LNCAP (cell line): ENCODE measurements around the gene FAM171A1.

Experiments
- TF ChIP-seq, protein P1 (sequence below): fragments of 450-650 bp; IDR thresholded peaks from 2 replicates; pipeline ENCODE4 v1.5.1; 2017; ENCODE audit warnings: mild to moderate bottlenecking

Gene FAM171A1

DNA sequence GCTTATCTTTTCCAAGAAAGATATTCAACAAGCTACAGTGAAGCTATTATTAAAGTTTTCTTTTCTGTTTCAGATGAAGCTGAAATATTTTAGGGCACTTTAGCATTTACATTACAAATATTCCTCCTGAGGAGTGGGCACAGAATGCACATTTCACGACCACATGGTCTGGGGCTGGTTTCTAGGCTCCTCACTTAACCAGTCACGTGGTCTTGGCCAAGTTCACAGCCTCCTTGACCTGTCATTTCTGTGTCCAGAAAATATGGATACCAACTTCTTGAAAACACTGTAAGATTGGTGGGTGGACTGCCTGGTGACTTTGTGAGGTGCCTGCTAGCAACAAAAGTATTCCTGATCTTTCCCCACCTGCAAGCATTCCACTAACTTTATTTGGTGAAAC is 70.9 kb downstream of the FAM171A1 start:
- TF ChIP-seq, protein P1, sequence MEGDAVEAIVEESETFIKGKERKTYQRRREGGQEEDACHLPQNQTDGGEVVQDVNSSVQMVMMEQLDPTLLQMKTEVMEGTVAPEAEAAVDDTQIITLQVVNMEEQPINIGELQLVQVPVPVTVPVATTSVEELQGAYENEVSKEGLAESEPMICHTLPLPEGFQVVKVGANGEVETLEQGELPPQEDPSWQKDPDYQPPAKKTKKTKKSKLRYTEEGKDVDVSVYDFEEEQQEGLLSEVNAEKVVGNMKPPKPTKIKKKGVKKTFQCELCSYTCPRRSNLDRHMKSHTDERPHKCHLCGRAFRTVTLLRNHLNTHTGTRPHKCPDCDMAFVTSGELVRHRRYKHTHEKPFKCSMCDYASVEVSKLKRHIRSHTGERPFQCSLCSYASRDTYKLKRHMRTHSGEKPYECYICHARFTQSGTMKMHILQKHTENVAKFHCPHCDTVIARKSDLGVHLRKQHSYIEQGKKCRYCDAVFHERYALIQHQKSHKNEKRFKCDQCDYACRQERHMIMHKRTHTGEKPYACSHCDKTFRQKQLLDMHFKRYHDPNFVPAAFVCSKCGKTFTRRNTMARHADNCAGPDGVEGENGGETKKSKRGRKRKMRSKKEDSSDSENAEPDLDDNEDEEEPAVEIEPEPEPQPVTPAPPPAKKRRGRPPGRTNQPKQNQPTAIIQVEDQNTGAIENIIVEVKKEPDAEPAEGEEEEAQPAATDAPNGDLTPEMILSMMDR: no peak

DNA sequence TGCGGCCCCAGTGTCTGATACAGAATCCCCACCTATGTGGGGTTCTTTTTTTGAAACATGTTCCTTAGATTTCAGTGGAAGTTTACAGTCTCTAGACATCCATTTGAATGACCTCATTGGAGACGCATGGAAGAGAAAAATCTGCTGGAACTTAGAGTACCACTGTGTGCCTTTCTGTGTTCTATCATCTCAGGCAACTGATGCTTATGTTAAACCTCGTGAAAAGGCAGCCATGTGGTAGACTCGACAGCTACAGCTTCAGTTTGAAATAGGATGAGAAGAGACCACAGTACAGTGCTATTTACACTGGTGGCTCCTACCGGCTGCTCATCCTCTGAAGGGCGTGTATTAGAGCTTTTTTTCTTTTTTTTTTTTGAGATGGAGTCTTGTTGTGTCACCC is 74.4 kb downstream of the FAM171A1 start:
- TF ChIP-seq, protein P1: no peak

DNA sequence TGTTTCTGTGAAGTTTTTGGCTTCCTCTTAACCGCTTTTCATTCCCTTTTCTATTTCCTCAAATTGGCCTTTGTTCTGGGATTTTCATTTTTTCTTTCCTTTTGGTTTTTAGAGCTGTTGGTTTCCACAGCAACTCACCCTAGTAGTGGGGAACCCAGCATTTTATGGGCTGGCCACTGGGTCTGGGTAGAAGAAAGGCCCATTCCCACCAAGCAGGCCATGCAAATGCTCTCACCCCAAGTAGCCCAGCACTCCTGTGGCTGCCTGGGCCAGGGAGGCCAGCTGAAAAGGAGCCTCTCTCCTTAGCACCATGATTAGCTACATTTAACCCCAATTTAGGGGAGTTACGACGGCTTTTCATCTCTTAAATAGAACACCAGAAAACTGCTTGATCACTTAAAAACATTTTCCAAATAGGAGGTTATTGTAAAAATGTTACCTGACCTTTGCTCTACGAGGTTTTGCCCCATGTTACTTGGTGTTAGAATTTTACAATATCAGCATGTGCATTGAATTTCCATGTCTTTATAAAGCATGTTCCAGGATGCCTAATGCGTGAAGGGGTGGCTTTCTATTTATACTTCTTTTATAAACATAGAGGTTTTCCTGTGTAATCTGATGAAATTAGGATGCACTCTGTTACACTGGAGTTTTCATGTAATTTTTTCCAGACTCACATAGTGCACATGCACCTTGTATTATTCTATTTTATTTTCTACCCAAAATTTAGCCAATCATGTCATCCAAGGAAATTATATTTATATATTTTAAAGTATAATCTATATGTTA is 75.4 kb downstream of the FAM171A1 start:
- TF ChIP-seq, protein P1: no peak

DNA sequence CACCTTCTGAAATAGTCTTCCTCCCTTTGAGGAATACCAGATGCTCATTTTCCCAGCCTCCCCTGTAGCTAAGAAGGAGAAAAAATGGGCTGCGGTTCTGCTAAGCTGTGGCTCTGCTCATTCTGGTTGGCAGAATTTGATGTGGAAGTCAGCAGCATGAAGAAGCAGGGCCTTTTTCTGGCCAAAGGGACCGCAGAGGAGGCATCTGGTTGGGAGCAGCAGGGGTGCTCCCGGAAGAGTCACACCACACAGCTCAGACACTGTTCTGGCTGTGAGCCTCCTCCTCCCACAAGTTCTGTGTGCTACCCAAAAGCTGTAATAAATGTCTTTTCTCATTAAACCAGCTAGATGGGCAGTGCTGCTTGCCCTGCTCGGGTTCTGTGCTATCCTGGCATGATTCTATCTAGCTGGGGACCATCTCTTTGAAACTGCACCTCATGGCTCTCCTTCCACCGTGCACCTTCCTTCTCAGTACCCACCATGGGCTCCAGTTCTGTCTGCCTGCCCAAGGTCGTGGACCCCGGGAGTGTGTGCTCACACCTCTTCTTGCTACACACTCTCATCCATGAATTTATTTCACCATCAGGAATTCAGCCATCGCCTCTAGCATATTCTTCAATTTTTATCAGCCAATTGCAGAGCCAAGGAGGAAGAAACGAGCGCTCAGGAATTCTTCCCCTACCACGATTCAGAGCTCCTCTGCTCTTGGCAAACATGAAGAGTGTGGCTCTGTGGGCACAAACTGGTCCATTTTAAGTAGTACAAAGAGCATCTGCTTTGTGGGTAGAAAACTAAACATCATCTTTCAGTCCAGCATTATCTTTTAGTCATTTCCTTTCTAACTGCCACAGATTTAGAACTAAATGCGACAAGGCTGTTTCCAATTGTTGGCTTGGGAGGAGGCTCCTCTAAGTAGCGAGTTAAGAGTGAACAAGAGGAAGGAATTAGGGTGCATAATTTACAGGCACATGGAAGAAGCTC is 76.9 kb downstream of the FAM171A1 start:
- TF ChIP-seq, protein P1: no peak

DNA sequence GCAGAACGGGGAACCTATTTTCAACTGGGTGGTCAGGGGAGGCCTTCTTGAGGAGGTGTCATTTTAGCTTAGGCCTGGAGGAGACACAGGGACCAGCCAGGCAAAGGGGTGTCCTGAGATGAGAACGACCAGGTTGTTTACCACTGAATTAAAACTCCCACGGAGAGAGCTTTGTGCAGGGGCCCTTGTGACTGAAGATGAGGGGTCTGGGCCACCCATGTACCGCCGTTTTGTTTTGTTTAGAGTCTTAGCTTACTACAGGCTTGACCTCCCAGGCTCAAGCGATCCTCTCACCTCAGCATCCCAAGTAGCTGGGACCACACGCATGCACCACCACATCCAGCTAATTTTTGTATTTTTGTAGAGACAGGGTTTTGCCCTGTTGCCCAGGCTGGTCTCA is 80.4 kb downstream of the FAM171A1 start:
- TF ChIP-seq, protein P1: no peak

DNA sequence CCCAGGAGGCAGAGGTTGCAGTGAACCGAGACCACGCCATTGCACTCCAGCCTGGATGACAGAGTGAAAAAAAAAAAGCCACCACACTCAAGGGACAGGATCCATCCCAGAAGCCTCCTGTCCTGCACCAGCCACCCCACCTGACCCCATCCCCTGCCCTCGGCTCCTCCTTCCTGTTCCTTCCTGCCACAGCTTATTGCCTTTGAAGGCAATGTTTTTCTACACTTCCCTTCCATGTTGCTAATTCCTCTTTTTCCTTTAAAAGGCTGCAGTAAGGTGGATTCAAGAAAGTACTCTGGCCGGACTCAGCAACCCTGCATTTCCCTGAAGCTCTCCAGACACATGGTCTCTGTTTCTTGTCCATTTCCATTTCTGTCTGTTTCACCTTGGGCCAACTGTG is 80.9 kb downstream of the FAM171A1 start:
- TF ChIP-seq, protein P1: no peak

DNA sequence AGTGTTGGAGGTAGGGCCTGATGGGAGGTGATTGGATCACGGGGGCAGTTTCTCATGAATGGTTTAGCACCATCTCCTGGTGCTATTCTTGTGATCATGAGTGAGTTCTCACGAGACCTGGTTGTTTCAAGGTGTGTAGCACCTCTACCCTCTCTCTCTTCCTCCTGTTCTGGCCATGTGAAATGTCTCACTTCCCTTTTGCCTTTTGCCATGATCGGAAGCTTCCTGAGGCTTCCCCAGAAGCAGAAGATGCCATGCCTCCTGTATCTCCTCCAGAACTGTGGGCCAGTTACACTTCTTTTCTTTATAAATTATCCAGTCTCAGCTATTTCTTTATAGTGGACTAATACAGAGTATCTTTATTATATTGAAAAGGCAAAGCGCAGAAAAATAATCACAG is 90.1 kb downstream of the FAM171A1 start:
- TF ChIP-seq, protein P1: no peak
